K562 (cell line): ENCODE measurements around the gene MS4A18. TPM values are rescaled to one million over a fixed set of nuclear protein-coding genes. Genes with fewer than 3 reads are reported as not detected.

Experiments
- ATAC-seq: fragments of 200-7000 bp; cut with Tn5 transposase; 3 replicates; pipeline ENCODE4 v1.9.1; 2020; ENCODE audit warnings: moderate library complexity
- BruUV-seq: library from RNA; stranded (reverse); fragments of 400-500 nt; replicated peaks from 2 replicates; lab custom pipeline; 2021; lab: Mats Ljungman, UMichigan
- CTCF ChIA-PET: fragments of 300-600 bp; formaldehyde crosslinking; extraction: SDS; loops from one replicate; lab custom pipeline; 2021; ENCODE audit warnings: low intra/inter-chr PET ratio; lab: Yijun Ruan, JAX
- POLR2A ChIA-PET: fragments of 300-600, 350-650 bp; sonication (Branson Sonifier 250); formaldehyde crosslinking; extraction: SDS; loops from one replicate; lab custom pipeline; 2021; ENCODE audit warnings: antibody characterized with exemption, inconsistent platforms; lab: Yijun Ruan, JAX
- DNase-seq, 4 experiments: peaks; one replicate each; pipeline versions ENCODE4 v3.0.0 to v3.0.0-alpha.2; 2011 to 2018; ENCODE audit warnings: low spot score in 3 of 4, mixed read lengths in 3 of 4; ENCODE audit errors: extremely low read depth in 1 of 4
- FAIRE-seq: peaks from 2 replicates; lab custom pipeline; 2011; peaks lifted over from hg19 to GRCh38; lab: Jason Lieb, UNC
- H2AFZ ChIP-seq: 2 replicates; pipeline ENCODE4 v1.6.0; 2011; ENCODE audit warnings: low read depth, low read length, control low read depth, inconsistent platforms
- H3K27ac ChIP-seq: fragments of 200-600 bp; 3 replicates; pipeline ENCODE4 v1.8.0; 2011; ENCODE audit warnings: low read depth, mild to moderate bottlenecking, control low read depth, inconsistent platforms, low read length, moderate library complexity, mixed read lengths; ENCODE audit errors: extremely low read depth
- H3K27me3 ChIP-seq, 2 experiments: fragments of 300-600 bp in 1 of 2; 2 replicates in 1 of 2; 3 replicates in 1 of 2; pipeline versions ENCODE4 v1.6.0 to v1.8.0; 2011; ENCODE audit warnings: inconsistent platforms in 2 of 2, low read length in 2 of 2, mild to moderate bottlenecking in 1 of 2, mixed read lengths in 1 of 2, moderate library complexity in 1 of 2; ENCODE audit not compliant: control insufficient read depth in 2 of 2, insufficient read depth in 2 of 2
- H3K36me3 ChIP-seq: fragments of 300-600 bp; 3 replicates; pipeline ENCODE4 v1.8.0; 2011; ENCODE audit warnings: mild to moderate bottlenecking, low read length, inconsistent platforms; ENCODE audit not compliant: control insufficient read depth, insufficient read depth
- H3K4me1 ChIP-seq, 2 experiments: fragments of 200-600 bp in 1 of 2; replicated peaks in 1 of 2; 2 replicates in 1 of 2; 3 replicates in 1 of 2; pipeline versions ENCODE4 v1.5.1 to v1.8.0; 2011; ENCODE audit warnings: inconsistent platforms in 2 of 2, low read length in 2 of 2, mild to moderate bottlenecking in 1 of 2, mixed read lengths in 1 of 2, moderate library complexity in 1 of 2; ENCODE audit not compliant: control insufficient read depth in 2 of 2, insufficient read depth in 2 of 2
- H3K4me2 ChIP-seq: 2 replicates; pipeline ENCODE4 v1.6.1; 2011; ENCODE audit warnings: low read length, control low read depth, inconsistent platforms, mixed read lengths; ENCODE audit not compliant: insufficient read depth
- H3K4me3 ChIP-seq: fragments of 200-600 bp; sonication (generic), shearing (Covaris generic); 2 replicates; pipeline ENCODE4 v1.5.1; 2016; ENCODE audit warnings: control low read depth, inconsistent platforms
- H3K79me2 ChIP-seq: fragments of 200-600 bp; 3 replicates; pipeline ENCODE4 v1.8.0; 2011; ENCODE audit warnings: low read length, inconsistent platforms; ENCODE audit not compliant: control insufficient read depth, insufficient read depth
- H3K9ac ChIP-seq, 2 experiments: 2 replicates each; pipeline versions ENCODE4 v1.6.0 to v1.6.1; 2011; ENCODE audit warnings: low read depth in 2 of 2, low read length in 2 of 2, control low read depth in 1 of 2, inconsistent platforms in 1 of 2, mild to moderate bottlenecking in 1 of 2, mixed read lengths in 1 of 2; ENCODE audit not compliant: insufficient read depth in 1 of 2
- H3K9me1 ChIP-seq: one replicate; pipeline ENCODE4 v1.6.0; 2011; ENCODE audit warnings: inconsistent platforms, mild to moderate bottlenecking, low read length, moderate library complexity; ENCODE audit not compliant: control insufficient read depth, insufficient read depth
- H3K9me3 ChIP-seq: replicated peaks from 2 replicates; pipeline ENCODE4 v1.5.1; 2011; ENCODE audit warnings: low read depth, low read length, inconsistent platforms; ENCODE audit not compliant: control insufficient read depth, insufficient read depth
- H4K20me1 ChIP-seq: replicated peaks from 2 replicates; pipeline ENCODE4 v1.6.1; 2011; ENCODE audit warnings: low read length, inconsistent platforms, mixed read lengths; ENCODE audit not compliant: control insufficient read depth, insufficient read depth
- ARID4B ChIP-seq: sonication (generic); formaldehyde crosslinking; IDR thresholded peaks from 2 replicates; pipeline ENCODE4 v1.8.0; 2022; ENCODE audit warnings: mild to moderate bottlenecking, missing genetic modification reagents
- BRCA1 ChIP-seq, 2 experiments: fragments of 450-650 bp in 1 of 2; sonication (generic) in 1 of 2; formaldehyde crosslinking in 1 of 2; IDR thresholded peaks; 2 replicates each; pipeline versions ENCODE4 v1.5.0 to v1.6.1; 2017 to 2020; ENCODE audit warnings: mild to moderate bottlenecking in 1 of 2, missing genetic modification reagents in 1 of 2
- CHCHD3 ChIP-seq: fragments of 250-450 bp; sonication (Bioruptor Pico); IDR thresholded peaks from 2 replicates; pipeline ENCODE4 v2.1.2; 2022; ENCODE audit warnings: mild to moderate bottlenecking
- ETS1 ChIP-seq: conservative IDR thresholded peaks from 2 replicates; pipeline ENCODE4 v1.6.1; 2011; ENCODE audit warnings: low read depth, mild to moderate bottlenecking, low read length; ENCODE audit not compliant: control insufficient read depth
- KHSRP ChIP-seq: fragments of 450-650 bp; IDR thresholded peaks from 2 replicates; pipeline ENCODE4 v1.6.1; 2017
- MAX ChIP-seq: sonication (generic); formaldehyde crosslinking; IDR thresholded peaks from 2 replicates; pipeline ENCODE4 v1.9.0; 2022; ENCODE audit warnings: mild to moderate bottlenecking, missing genetic modification reagents
- MEF2A ChIP-seq: IDR thresholded peaks from 2 replicates; pipeline ENCODE4 v1.6.1; 2011; ENCODE audit warnings: low read depth, mild to moderate bottlenecking, low read length, moderate library complexity; ENCODE audit not compliant: control insufficient read depth
- ZNF263 ChIP-seq: sonication (generic); formaldehyde crosslinking; IDR thresholded peaks from 2 replicates; pipeline ENCODE4 v1.8.0; 2022; ENCODE audit warnings: mild to moderate bottlenecking, missing genetic modification reagents, borderline replicate concordance
- ZNF766 ChIP-seq: fragments of 200-800 bp; sonication (Bioruptor generic); conservative IDR thresholded peaks from 2 replicates; pipeline ENCODE4 v1.6.1; 2016; ENCODE audit warnings: missing genetic modification characterization, missing compliant biosample characterization
- WGBS: fragments of 100-300 bp; shearing (Covaris generic); methylation state at CpG from one replicate; pipeline ENCODE4 v1.1.6; 2016; ENCODE audit warnings: low coverage, mixed read lengths; ENCODE audit not compliant: insufficient coverage; ENCODE audit errors: missing lambda C conversion rate; 5-methylcytosine and 5-hydroxymethylcytosine counted together
- in situ Hi-C: fragments of 300-500 bp; cut with MboI; formaldehyde crosslinking; loops from 4 replicates; pipeline ENCODE4 v1.15.0; 2018; ENCODE audit warnings: inconsistent platforms, mixed read lengths
- intact Hi-C: fragments of 100-400 bp; cut with micrococcal nuclease; formaldehyde crosslinking; loops from 2 replicates; pipeline ENCODE4 v1.14.2; 2022
- polyA plus RNA-seq, 8 experiments: library from polyadenylated mRNA; depleted of rRNA in 4 of 8; stranded (reverse) in 5 of 8; unstranded in 3 of 8; fragments of >200 nt; fragmentation: Nextera tagmentation in 2 of 8; fragmentation: Illumina TruSeq in 1 of 8; extraction: Ambion mirVana in 2 of 8; extraction: Trizol in 1 of 8; gene quantifications; 2 replicates each; pipeline versions ENCODE4 v1.2.1 to v1.2.3, GENCODE V29; 2011 to 2014; ENCODE audit warnings: inconsistent platforms in 1 of 8, missing spikeins in 1 of 8
- total RNA-seq, 7 experiments: library from RNA; depleted of rRNA in 6 of 7; stranded (reverse); fragments of >200 nt in 6 of 7; fragmentation: Illumina TruSeq in 2 of 7; extraction: Trizol in 2 of 7; gene quantifications; 2 replicates each; pipeline versions ENCODE4 v1.2.1 to v1.2.3, GENCODE V29; 2011 to 2021; ENCODE audit warnings: low replicate concordance in 1 of 7

MS4A18 gene
- total and polyA plus RNA-seq, 9 of the 15 experiments (the other 6 are each of a cell fraction or from before 2014, with no cell fraction given) = not detected

- DNase-seq (no peak), FAIRE-seq (no peak), ATAC-seq (no peak)
- in situ Hi-C loops = no loop called here
- no peaks in the 10 kb centered on the region for H3K4me1 ChIP-seq
- intact Hi-C loops = no loop called here
- no peaks in the 10 kb centered on the region for H3K79me2 ChIP-seq
- no peaks in the 10 kb centered on the region for H3K36me3 ChIP-seq
- H3K4me2 ChIP-seq = no peak overlapping the region
- no peak overlapping the region for H2AFZ ChIP-seq
- peaks cover 0 to 11% of the 10 kb centered on the region in 2 experiments; a peak in 2 of 5 replicates for H3K27me3 ChIP-seq
- H4K20me1 ChIP-seq = no peaks in the 10 kb centered on the region
- no peak overlapping the region for H3K4me3 ChIP-seq
- POLR2A ChIA-PET = interaction anchor here (0.6 kb wide), 1 partner anchor 15 kb away, joined by 4 read pairs; no protein-coding TSS in a partner anchor
- H3K9ac ChIP-seq = no peak overlapping the region
- no peak overlapping the region for H3K27ac ChIP-seq
- TF ChIP-seq BRCA1 (IDR thresholded peaks at IDR 0.05) (no peak), BRCA1 (CRISPR knock-in tag; IDR thresholded peaks at IDR 0.05) (no peak), ZNF766 (CRISPR knock-in tag) (no peak), ZNF263 (no peak), ARID4B (no peak), KHSRP (no peak), MEF2A (no peak), ETS1 (no peak), CHCHD3 (CRISPR knock-in tag) (no peak), MAX (CRISPR knock-in tag) (no peak)
- H3K9me3 ChIP-seq = no peaks in the 10 kb centered on the region
- H3K9me1 ChIP-seq = no peaks in the 10 kb centered on the region
- no TSS peak for BruUV-seq
- CTCF ChIA-PET = no interaction called here
- WGBS = 2% methylated on average over 5 of the region's 5 CpGs
Observed at GRCh38 chr11:60691661-60692060, 32.9 kb upstream of the MS4A18 start.
